GM23248 (cell line): ENCODE data around the gene DOP1A. TPM values are rescaled to one million over a fixed set of nuclear protein-coding genes. Genes with fewer than 3 reads are reported as not detected.

Experiments used
- DNase-seq: peaks from one replicate; pipeline ENCODE4 v3.0.0-alpha.2; 2015
- H2AFZ ChIP-seq: fragments of 200-600 bp; sonication (generic); 2 replicates; pipeline ENCODE4 v1.6.1; 2016; ENCODE audit warnings: antibody characterized with exemption
- H3F3A ChIP-seq: fragments of 200-600 bp; sonication (generic); 2 replicates; pipeline ENCODE4 v1.6.1; 2016; ENCODE audit warnings: mild to moderate bottlenecking, antibody characterized with exemption, mixed run types; ENCODE audit not compliant: insufficient read depth
- H3K27ac ChIP-seq: fragments of 200-600 bp; sonication (generic); 2 replicates; pipeline ENCODE4 v1.5.1; 2016; ENCODE audit warnings: mild to moderate bottlenecking
- H3K27me3 ChIP-seq: fragments of 200-600 bp; sonication (generic); replicated peaks from 2 replicates; pipeline ENCODE4 v1.6.1; 2016; ENCODE audit warnings: mild to moderate bottlenecking; ENCODE audit not compliant: insufficient read depth
- H3K36me3 ChIP-seq: fragments of 200-600 bp; sonication (generic); 2 replicates; pipeline ENCODE4 v1.6.1; 2016; ENCODE audit warnings: low read depth, mild to moderate bottlenecking
- H3K4me1 ChIP-seq: fragments of 200-600 bp; sonication (generic); 2 replicates; pipeline ENCODE4 v1.6.1; 2016; ENCODE audit warnings: mild to moderate bottlenecking; ENCODE audit not compliant: insufficient read depth
- H3K4me2 ChIP-seq: fragments of 200-600 bp; sonication (generic); one replicate; pipeline ENCODE4 v1.6.1; 2016; ENCODE audit warnings: mild to moderate bottlenecking; ENCODE audit not compliant: unreplicated experiment
- H3K4me3 ChIP-seq: fragments of 200-600 bp; sonication (generic); 2 replicates; pipeline ENCODE4 v1.5.1; 2016; ENCODE audit warnings: mild to moderate bottlenecking
- H3K79me2 ChIP-seq: fragments of 200-600 bp; sonication (generic); 2 replicates; pipeline ENCODE4 v1.6.1; 2016; ENCODE audit warnings: mild to moderate bottlenecking; ENCODE audit not compliant: insufficient read depth
- H3K9ac ChIP-seq: fragments of 200-600 bp; sonication (generic); 2 replicates; pipeline ENCODE4 v1.6.1; 2016; ENCODE audit warnings: mild to moderate bottlenecking
- H3K9me2 ChIP-seq: fragments of 200-600 bp; sonication (generic); 2 replicates; pipeline ENCODE4 v1.6.1; 2016; ENCODE audit warnings: mixed run types, mild to moderate bottlenecking, moderate library complexity; ENCODE audit not compliant: insufficient read depth
- H3K9me3 ChIP-seq: fragments of 200-600 bp; sonication (generic); one replicate; pipeline ENCODE4 v1.6.1; 2017; ENCODE audit warnings: low read depth
- H4K20me1 ChIP-seq: fragments of 200-600 bp; sonication (generic); 2 replicates; pipeline ENCODE4 v1.6.0; 2016; ENCODE audit not compliant: insufficient read depth
- EZH2 ChIP-seq: fragments of 200-600 bp; sonication (generic); IDR thresholded peaks from 2 replicates; pipeline ENCODE4 v1.6.1; 2018; ENCODE audit warnings: antibody characterized with exemption, mild to moderate bottlenecking; ENCODE audit not compliant: insufficient read depth, poor library complexity, severe bottlenecking
- EZH2phosphoT487 ChIP-seq: fragments of 200-600 bp; sonication (generic); IDR thresholded peaks from 2 replicates; pipeline ENCODE4 v1.6.1; 2018; ENCODE audit warnings: antibody characterized with exemption, moderate library complexity, mild to moderate bottlenecking, low read depth; ENCODE audit not compliant: insufficient read depth
- WGBS, 2 experiments: methylation state at CpG; one replicate each; pipeline ENCODE4 v1.1.6; 2015 to 2017; ENCODE audit warnings: low lambda C conversion rate in 2 of 2, low coverage in 1 of 2; ENCODE audit errors: missing lambda C conversion rate in 2 of 2; 5-methylcytosine and 5-hydroxymethylcytosine counted together
- in situ Hi-C: fragments of 300-500 bp; cut with MboI; formaldehyde crosslinking; loops from 2 replicates; pipeline ENCODE4 v1.15.0; 2020
- polyA plus RNA-seq: library from polyadenylated mRNA; unstranded; fragments of >200 nt; fragmentation: Nextera tagmentation; extraction: Ambion mirVana; gene quantifications from 2 replicates; pipeline ENCODE4 v1.2.1, GENCODE V29; 2016
- total RNA-seq: library from RNA; depleted of rRNA; stranded (reverse); fragments of >200 nt; shearing (Covaris generic); gene quantifications from 2 replicates; pipeline ENCODE4 v1.2.3, GENCODE V29; 2014

Gene DOP1A
- total and polyA plus RNA-seq, 2 experiments from 2014 or later: 3.5 to 18.2 TPM

GRCh38 chr6:83198486-83199172 is 131.2 kb downstream of the DOP1A start:
- in situ Hi-C loops: loop anchor here (25.0 kb wide), 1 partner anchor 961 kb away; the partner anchor contains the start of gene IBTK

GRCh38 chr6:83199173-83199862 is 131.8 kb downstream of the DOP1A start:
- Histone ChIP-seq H3K4me3 (no peak overlapping the region), H3K9me2 (no peaks in the 10 kb centered on the region), H3K4me2 (peak overlapping the region; percentile 49), H2AFZ (0 out of 2 replicates have a peak overlapping the region, but pooled peaks have one; percentile 5), H4K20me1 (no peaks in the 10 kb centered on the region), H3K36me3 (no peaks in the 10 kb centered on the region; the same call in 1 of the 2 replicates), H3K79me2 (peaks cover 2% of the 10 kb centered on the region; the same call in 1 of the 2 replicates), H3K9me3 (no peaks in the 10 kb centered on the region), H3F3A (peaks cover 21% of the 10 kb centered on the region; the same call in 1 of the 2 replicates), H3K27me3 (no peaks in the 10 kb centered on the region), H3K27ac (peak overlapping the region; percentile 49), H3K4me1 (peaks cover 36% of the 10 kb centered on the region), H3K9ac (no peak overlapping the region)
- no peak for DNase-seq
- no peak for TF ChIP-seq EZH2phosphoT487
- no peak for TF ChIP-seq EZH2
- 96 to 97% methylated on average over 5 of the region's 5 CpGs for WGBS, 2 experiments
- in situ Hi-C loops: loop anchor here (25.0 kb wide), 1 partner anchor 962 kb away; the partner anchor contains the start of gene IBTK

More at GRCh38 chr6:83198486-83199172, 131.2 kb downstream of the DOP1A start:
- Histone ChIP-seq H4K20me1 (no peaks in the 10 kb centered on the region), H3F3A (peaks cover 21% of the 10 kb centered on the region; the same call in 1 of the 2 replicates), H3K9ac (peak overlapping the region; percentile 19; the same call in 1 of the 2 replicates), H3K79me2 (peaks cover 9% of the 10 kb centered on the region), H3K9me2 (no peaks in the 10 kb centered on the region), H3K4me1 (peaks cover 38% of the 10 kb centered on the region), H3K36me3 (no peaks in the 10 kb centered on the region; the same call in 1 of the 2 replicates), H3K4me3 (no peak overlapping the region), H2AFZ (0 out of 2 replicates have a peak overlapping the region, but pooled peaks have one; percentile 5), H3K4me2 (peak overlapping the region; percentile 49), H3K27me3 (no peaks in the 10 kb centered on the region), H3K9me3 (no peaks in the 10 kb centered on the region), H3K27ac (peak overlapping the region; percentile 49)
- 72 to 73% methylated on average over 4 of the region's 4 CpGs for WGBS, 2 experiments
- peak; percentile 78 for DNase-seq
- TF ChIP-seq EZH2 (no peak), EZH2phosphoT487 (no peak)

- no peak overlapping the region for H2AFZ ChIP-seq
- no peak overlapping the region for H3K9ac ChIP-seq
- H3F3A ChIP-seq: peaks cover 21% of the 10 kb centered on the region; the same call in 1 of the 2 replicates
- peaks cover 34% of the 10 kb centered on the region for H3K4me1 ChIP-seq
- no peaks in the 10 kb centered on the region; the same call in 1 of the 2 replicates for H3K36me3 ChIP-seq
- H3K9me3 ChIP-seq: no peaks in the 10 kb centered on the region
- WGBS, 2 experiments: 45 to 46% methylated on average over 2 of the region's 2 CpGs
- no peaks in the 10 kb centered on the region for H3K27me3 ChIP-seq
- no peaks in the 10 kb centered on the region for H4K20me1 ChIP-seq
- TF ChIP-seq EZH2phosphoT487: no peak
- no peak for TF ChIP-seq EZH2
- in situ Hi-C loops: loop anchor here (25.0 kb wide), 1 partner anchor 963 kb away; the partner anchor contains the start of gene IBTK
- no peak overlapping the region for H3K4me2 ChIP-seq
- H3K27ac ChIP-seq: 0 out of 2 replicates have a peak overlapping the region, but pooled peaks have one; percentile 16
- no peaks in the 10 kb centered on the region for H3K9me2 ChIP-seq
- peak; percentile 81 for DNase-seq
- no peaks in the 10 kb centered on the region for H3K79me2 ChIP-seq
- H3K4me3 ChIP-seq: no peak overlapping the region
Measured at GRCh38 chr6:83199863-83200225, 132.4 kb downstream of the DOP1A start.

- no peaks in the 10 kb centered on the region for H4K20me1 ChIP-seq
- no peaks in the 10 kb centered on the region for H3K9me2 ChIP-seq
- H3K9me3 ChIP-seq: no peaks in the 10 kb centered on the region
- H3K27me3 ChIP-seq: no peaks in the 10 kb centered on the region
- no peak overlapping the region for H3K9ac ChIP-seq
- H3K4me1 ChIP-seq: peaks cover 27% of the 10 kb centered on the region
- 83 to 91% methylated on average over 4 of the region's 4 CpGs for WGBS, 2 experiments
- TF ChIP-seq EZH2phosphoT487: no peak
- TF ChIP-seq EZH2: no peak
- H3K4me2 ChIP-seq: no peak overlapping the region
- no peaks in the 10 kb centered on the region for H3K79me2 ChIP-seq
- in situ Hi-C loops: no loop called here
- no peak overlapping the region for H3K27ac ChIP-seq
- H3F3A ChIP-seq: peaks cover 21% of the 10 kb centered on the region; the same call in 1 of the 2 replicates
- H3K4me3 ChIP-seq: no peak overlapping the region
- no peaks in the 10 kb centered on the region for H3K36me3 ChIP-seq
- H2AFZ ChIP-seq: no peak overlapping the region
- no peak for DNase-seq
Measured at GRCh38 chr6:83202031-83202430, 134.6 kb downstream of the DOP1A start.
